H1 (cell line): ENCODE results near the gene CSF2RB. TPM values are rescaled to one million over a fixed set of nuclear protein-coding genes. Genes with fewer than 3 reads are reported as not detected.

ENCODE experiments used
- CTCF ChIA-PET: fragments of 300-600 bp; sonication (Branson Sonifier 250); formaldehyde crosslinking; loops from one replicate; lab custom pipeline; 2021; ENCODE audit not compliant: partially characterized antibody; lab: Charles Lee
- POLR2A ChIA-PET: fragments of 300-600 bp; sonication (Branson Sonifier 250); formaldehyde crosslinking; loops from one replicate; lab custom pipeline; 2021; ENCODE audit warnings: inconsistent platforms; ENCODE audit not compliant: partially characterized antibody; lab: Charles Lee
- DNase-seq, 2 experiments: peaks; one replicate each; pipeline versions ENCODE4 v3.0.0 to v3.0.0-alpha.2; 2010 to 2022; ENCODE audit warnings: low spot score in 2 of 2, low read depth in 1 of 2, mixed read lengths in 1 of 2
- FAIRE-seq: peaks from 2 replicates; lab custom pipeline; 2011; peaks lifted over from hg19 to GRCh38; lab: Jason Lieb, UNC
- H2AFZ ChIP-seq: 2 replicates; pipeline ENCODE4 v1.8.1; 2012; ENCODE audit warnings: low read length, inconsistent platforms
- H2AK5ac ChIP-seq: 2 replicates; pipeline ENCODE4 v1.6.1; 2013; ENCODE audit warnings: low read depth, low read length
- H2BK120ac ChIP-seq: replicated peaks from 2 replicates; pipeline ENCODE3; 2013; ENCODE audit warnings: low read depth, low read length, inconsistent platforms
- H2BK12ac ChIP-seq: 2 replicates; pipeline ENCODE4 v1.6.1; 2013; ENCODE audit warnings: low read depth, low read length
- H2BK15ac ChIP-seq: 2 replicates; pipeline ENCODE4 v1.6.1; 2013; ENCODE audit warnings: low read length
- H2BK20ac ChIP-seq: 2 replicates; pipeline ENCODE4 v1.6.1; 2013; ENCODE audit warnings: low read length
- H2BK5ac ChIP-seq: 2 replicates; pipeline ENCODE4 v1.6.1; 2013; ENCODE audit warnings: low read depth, low read length
- H3K14ac ChIP-seq: 2 replicates; pipeline ENCODE4 v1.6.1; 2013; ENCODE audit warnings: inconsistent platforms; ENCODE audit not compliant: insufficient read length
- H3K18ac ChIP-seq: 2 replicates; pipeline ENCODE4 v1.6.1; 2013; ENCODE audit warnings: low read length; ENCODE audit errors: extremely low read depth
- H3K23ac ChIP-seq: 2 replicates; pipeline ENCODE4 v1.6.1; 2013; ENCODE audit warnings: inconsistent platforms; ENCODE audit not compliant: insufficient read length
- H3K23me2 ChIP-seq: 2 replicates; pipeline ENCODE4 v1.6.1; 2013; ENCODE audit warnings: low read depth, low read length
- H3K27ac ChIP-seq: 2 replicates; pipeline ENCODE4 v1.6.1; 2011; ENCODE audit warnings: low read depth, low read length, inconsistent platforms
- H3K27me3 ChIP-seq, 4 experiments: replicated peaks in 1 of 4; 1 replicate in 1 of 4; 2 replicates in 3 of 4; pipeline versions ENCODE4 v1.6.1 to v1.8.1; 2011 to 2013; ENCODE audit warnings: low read length in 3 of 4, mild to moderate bottlenecking in 3 of 4, inconsistent platforms in 2 of 4, mixed read lengths in 2 of 4, moderate library complexity in 1 of 4; ENCODE audit not compliant: control insufficient read depth in 3 of 4, insufficient read depth in 3 of 4; ENCODE audit errors: extremely low read depth in 1 of 4
- H3K36me3 ChIP-seq, 4 experiments: 2 replicates each; pipeline versions ENCODE4 v1.6.1 to v1.8.1; 2011 to 2013; ENCODE audit warnings: mild to moderate bottlenecking in 4 of 4, low read length in 3 of 4, moderate library complexity in 2 of 4, control low read depth in 1 of 4, inconsistent platforms in 1 of 4; ENCODE audit not compliant: insufficient read depth in 4 of 4, control insufficient read depth in 2 of 4
- H3K4ac ChIP-seq: replicated peaks from 2 replicates; pipeline ENCODE3; 2013; ENCODE audit warnings: low read length, low read depth, mixed read lengths, inconsistent platforms; ENCODE audit not compliant: insufficient read length
- H3K4me1 ChIP-seq, 4 experiments: replicated peaks in 1 of 4; 1 replicate in 1 of 4; 2 replicates in 3 of 4; pipeline versions ENCODE4 v1.6.1 to v1.8.1; 2011 to 2013; ENCODE audit warnings: low read length in 3 of 4, inconsistent platforms in 2 of 4, mixed read lengths in 1 of 4; ENCODE audit not compliant: insufficient read depth in 4 of 4, control insufficient read depth in 3 of 4
- H3K4me2 ChIP-seq, 2 experiments: 2 replicates each; pipeline versions ENCODE4 v1.6.1 to v1.8.1; 2011 to 2013; ENCODE audit warnings: low read depth in 2 of 2, low read length in 2 of 2, control low read depth in 1 of 2, inconsistent platforms in 1 of 2, mild to moderate bottlenecking in 1 of 2; ENCODE audit not compliant: insufficient read depth in 1 of 2
- H3K4me3 ChIP-seq, 4 experiments: fragments of 200-600, 300-600 bp in 1 of 4; sonication (generic), shearing (Covaris generic), sonication (Bioruptor Twin) in 1 of 4; 2 replicates each; pipeline versions ENCODE4 v1.5.1 to v1.8.1; 2011 to 2016; ENCODE audit warnings: low read length in 4 of 4, low read depth in 3 of 4, control low read depth in 2 of 4, inconsistent platforms in 2 of 4, mild to moderate bottlenecking in 2 of 4, mixed read lengths in 1 of 4, moderate library complexity in 1 of 4; ENCODE audit not compliant: insufficient read depth in 2 of 4; ENCODE audit errors: extremely low read depth in 1 of 4
- H3K56ac ChIP-seq: replicated peaks from 2 replicates; pipeline ENCODE3; 2013; ENCODE audit warnings: low read depth, mild to moderate bottlenecking, mixed read lengths, low read length, inconsistent platforms; ENCODE audit not compliant: insufficient read length
- H3K79me1 ChIP-seq: 2 replicates; pipeline ENCODE4 v1.6.1; 2013; ENCODE audit warnings: low read depth, low read length, control low read depth
- H3K79me2 ChIP-seq, 2 experiments: 2 replicates each; pipeline versions ENCODE4 v1.6.1 to v1.8.1; 2012 to 2013; ENCODE audit warnings: low read length in 2 of 2, mild to moderate bottlenecking in 2 of 2, inconsistent platforms in 1 of 2; ENCODE audit not compliant: insufficient read depth in 2 of 2, control insufficient read depth in 1 of 2
- H3K9ac ChIP-seq, 4 experiments: replicated peaks in 1 of 4; 1 replicate in 1 of 4; 2 replicates in 3 of 4; pipeline versions ENCODE4 v1.6.1 to v1.8.1; 2011 to 2013; ENCODE audit warnings: low read depth in 3 of 4, low read length in 3 of 4, control low read depth in 2 of 4, mild to moderate bottlenecking in 2 of 4, moderate library complexity in 2 of 4, inconsistent platforms in 1 of 4; ENCODE audit errors: extremely low read depth in 1 of 4
- H3K9me3 ChIP-seq, 2 experiments: 2 replicates each; pipeline versions ENCODE4 v1.6.1 to v1.8.1; 2012 to 2013; ENCODE audit warnings: mild to moderate bottlenecking in 2 of 2, moderate library complexity in 2 of 2, control low read depth in 1 of 2, inconsistent platforms in 1 of 2, low read depth in 1 of 2, low read length in 1 of 2, mixed read lengths in 1 of 2; ENCODE audit not compliant: insufficient read depth in 2 of 2
- H4K20me1 ChIP-seq, 2 experiments: replicated peaks in 1 of 2; 2 replicates each; pipeline versions ENCODE3 to v1.8.1; 2011 to 2013; ENCODE audit warnings: inconsistent platforms in 2 of 2, low read length in 2 of 2, mild to moderate bottlenecking in 1 of 2; ENCODE audit not compliant: insufficient read depth in 2 of 2, control insufficient read depth in 1 of 2
- H4K5ac ChIP-seq: 2 replicates; pipeline ENCODE4 v1.6.1; 2013; ENCODE audit warnings: low read length, low read depth, mixed read lengths, inconsistent platforms; ENCODE audit not compliant: insufficient read length
- H4K8ac ChIP-seq: 2 replicates; pipeline ENCODE4 v1.8.0; 2013; ENCODE audit warnings: mild to moderate bottlenecking, moderate library complexity, low read length, inconsistent platforms; ENCODE audit not compliant: insufficient read depth; ENCODE audit errors: extremely low read depth
- H4K91ac ChIP-seq: replicated peaks from 2 replicates; pipeline ENCODE3; 2013; ENCODE audit warnings: low read length, mixed read lengths, inconsistent platforms; ENCODE audit not compliant: insufficient read length
- CHD1 ChIP-seq: IDR thresholded peaks from 2 replicates; pipeline ENCODE4 v1.6.1; 2012; ENCODE audit warnings: low read depth, low read length, improper control_type of control experiment
- JUND ChIP-seq: IDR thresholded peaks from 2 replicates; pipeline ENCODE4 v1.6.1; 2011; ENCODE audit warnings: mild to moderate bottlenecking, improper control_type of control experiment, low read length
- SUZ12 ChIP-seq: fragments of 200-600 bp; sonication (generic); IDR thresholded peaks from 2 replicates; pipeline ENCODE4 v1.6.1; 2012; ENCODE audit warnings: mild to moderate bottlenecking, inconsistent platforms, low read length, moderate library complexity, mixed read lengths
- WGBS, 2 experiments: shearing (Covaris generic) in 1 of 2; methylation state at CpG; one replicate each; pipeline versions ENCODE4 v1.1.6 to v1.1.7; 2013 to 2015; ENCODE audit warnings: low lambda C conversion rate in 2 of 2, mixed read lengths in 2 of 2, inconsistent platforms in 1 of 2, low coverage in 1 of 2, missing lambda C conversion rate in 1 of 2; ENCODE audit not compliant: insufficient replicate concordance in 2 of 2, insufficient coverage in 1 of 2, insufficient read length in 1 of 2; ENCODE audit errors: extremely low coverage in 1 of 2, missing lambda C conversion rate in 1 of 2; 5-methylcytosine and 5-hydroxymethylcytosine counted together
- polyA plus RNA-seq, 7 experiments: library from polyadenylated mRNA; depleted of rRNA in 3 of 7; stranded (reverse) in 5 of 7; unstranded in 2 of 7; fragments of >200 nt in 5 of 7; fragments of 200-250 nt in 2 of 7; gene quantifications; 1 replicate in 5 of 7; 2 replicates in 1 of 7; 4 replicates in 1 of 7; pipeline versions ENCODE4 v1.2.1 to v1.2.3, GENCODE V29; 2011 to 2013; ENCODE audit warnings: missing spikeins in 2 of 7, mixed read lengths in 2 of 7
- total RNA-seq: library from RNA; stranded (reverse); fragmentation: NEBNext Ultra II Directional; extraction: Animal tissue kit (Norgen Biotek cat#: 25700); gene quantifications from 2 replicates; pipeline ENCODE4 v1.2.1, GENCODE V29; 2021

Gene CSF2RB
- total and polyA plus RNA-seq, 2 of the 8 experiments (the other 6 are each of a cell fraction or from before 2014, with no cell fraction given), result not detected

DNA sequence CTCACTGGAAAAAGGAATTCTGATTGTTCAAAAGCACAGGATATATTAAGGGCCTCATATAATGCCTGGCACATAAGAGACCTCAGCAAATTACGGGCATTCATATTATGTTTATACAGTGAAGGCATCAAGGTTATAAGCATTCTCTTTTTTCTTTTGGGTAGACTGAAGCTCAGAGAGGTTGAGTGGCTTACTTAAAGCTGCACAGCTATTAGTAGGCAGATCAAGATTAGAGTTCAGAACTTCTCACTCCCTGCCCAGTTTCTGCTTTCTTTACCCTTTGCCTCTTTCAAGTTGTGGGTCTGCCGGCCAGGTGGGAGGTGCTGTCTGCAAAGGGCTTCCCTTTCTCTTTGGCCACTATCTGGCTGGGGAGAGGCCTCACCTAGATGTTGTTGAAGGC, 18.0 kb downstream of the CSF2RB start:
- H2AFZ ChIP-seq, result no peak overlapping the region
- H3K36me3 ChIP-seq, result no peaks in the 10 kb centered on the region
- H4K8ac ChIP-seq, result no peak overlapping the region
- no peak overlapping the region for H2BK15ac ChIP-seq
- CTCF ChIA-PET, result interaction anchor here (1.1 to 1.5 kb wide), 3 partner anchors 12 to 75 kb away, joined by 3 to 6 read pairs (median 4); no protein-coding TSS in a partner anchor
- no peak overlapping the region for H3K9ac ChIP-seq
- H3K79me1 ChIP-seq, result no peaks in the 10 kb centered on the region
- H4K20me1 ChIP-seq, result no peaks in the 10 kb centered on the region
- DNase-seq (no peak), FAIRE-seq (no peak)
- POLR2A ChIA-PET, result no interaction called here
- H3K9me3 ChIP-seq, result no peaks in the 10 kb centered on the region
- H3K79me2 ChIP-seq, result no peaks in the 10 kb centered on the region
- H2AK5ac ChIP-seq, result no peak overlapping the region
- no peaks in the 10 kb centered on the region for H3K4me1 ChIP-seq
- H2BK20ac ChIP-seq, result no peak overlapping the region
- no peak overlapping the region for H3K27ac ChIP-seq
- no peak overlapping the region for H2BK12ac ChIP-seq
- no peak overlapping the region for H3K18ac ChIP-seq
- no peaks in the 10 kb centered on the region for H3K23me2 ChIP-seq
- no peak overlapping the region for H3K4ac ChIP-seq
- no peak overlapping the region for H3K56ac ChIP-seq
- no peak overlapping the region for H3K4me2 ChIP-seq
- no peak overlapping the region for H4K91ac ChIP-seq
- WGBS, 2 experiments, result 84% methylated on average over 2 of the region's 2 CpGs; no CpG with 5 or more reads in 1 of the 2 experiments
- no peak overlapping the region for H3K14ac ChIP-seq
- no peak overlapping the region for H4K5ac ChIP-seq
- no peak overlapping the region for H3K4me3 ChIP-seq
- H2BK5ac ChIP-seq, result no peak overlapping the region
- H3K23ac ChIP-seq, result no peak overlapping the region
- peaks cover 0 to 2% (median 0%) of the 10 kb centered on the region in 4 experiments; a peak in 1 of 7 replicates for H3K27me3 ChIP-seq
- H2BK120ac ChIP-seq, result no peak overlapping the region
- TF ChIP-seq JUND (no peak), SUZ12 (no peak), CHD1 (no peak)
